Measurements from ENCODE around the gene PRKD2.

- TF ChIP-seq CTCF (conservative IDR thresholded peaks at IDR 0.05 in 1 of 2, IDR thresholded peaks at IDR 0.05 in 1 of 2; ENCODE audit: low read depth in 1 of 2, low read length in 2 of 2) (no peak), EZH2 (IDR thresholded peaks at IDR 0.05; ENCODE audit: low read length, missing control alignments) (no peak)
Measured at GRCh38 chr19:46759206-46759605, 42.3 kb upstream of the PRKD2 start.

All from fibroblast of lung (primary cell).